Measurements from ENCODE around the gene EXD3.
A peak's percentile ranks its signal among the peaks of the same experiment; 100 is the strongest.

Gene EXD3

GRCh38 chr9:137462396-137462985 is 39.5 kb upstream of the EXD3 start:
- Histone ChIP-seq H3K9me3 (ENCODE audit: low read length) (no peaks in the 10 kb centered on the region), H3K36me3 (ENCODE audit: insufficient read depth, low read length) (no peaks in the 10 kb centered on the region), H3K27ac (ENCODE audit: low read depth, low read length) (no peak overlapping the region), H3K27me3 (ENCODE audit: control insufficient read depth in 1 of 2, insufficient read depth in 2 of 2, low read length in 2 of 2) (peaks cover 0 to 4% of the 10 kb centered on the region in 2 donors), H3K4me1 (ENCODE audit: insufficient read depth, low read length) (peaks cover 6% of the 10 kb centered on the region), H3K9ac (ENCODE audit: low read length) (no peak overlapping the region), H3K4me3 (ENCODE audit: low read depth in 1 of 2, low read length in 2 of 2) (no peak overlapping the region)

DNA sequence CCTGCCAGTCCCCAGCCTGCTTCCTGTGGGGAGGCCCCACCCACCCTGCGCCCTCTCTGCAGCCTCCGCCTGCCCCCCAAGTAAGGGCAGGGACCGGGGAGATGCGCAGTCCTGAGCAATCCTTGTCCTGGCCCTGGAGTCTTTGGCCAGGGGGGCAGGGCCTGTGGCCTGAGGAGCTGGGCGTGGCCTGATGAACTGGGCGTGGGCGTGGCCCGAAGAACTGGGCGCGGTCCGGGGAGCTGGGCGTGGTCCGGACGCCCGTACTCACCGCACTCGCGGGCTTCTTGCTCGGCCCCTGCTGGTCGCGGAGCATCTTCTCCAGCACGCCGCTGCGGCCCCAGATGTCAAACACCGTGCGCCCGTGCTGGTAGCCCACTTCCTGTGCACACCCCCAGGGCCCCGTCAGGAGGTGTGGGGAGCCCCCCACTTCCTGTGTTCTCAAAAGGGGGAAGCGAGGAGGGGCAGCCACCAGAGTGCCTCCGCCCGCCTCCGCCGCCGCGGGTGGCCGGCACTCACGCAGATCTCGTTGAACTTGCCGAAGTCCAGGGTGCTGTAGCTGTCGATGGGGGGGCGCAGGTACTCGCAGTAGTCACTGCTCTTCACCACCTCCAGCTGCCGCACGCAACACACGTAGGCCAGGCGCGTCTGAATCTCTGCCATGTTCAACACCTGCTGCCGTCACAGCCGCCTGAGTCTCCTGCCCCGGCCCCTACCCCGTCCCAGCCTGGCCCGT is 38.9 kb upstream of the EXD3 start:
- H3K9me3 ChIP-seq (ENCODE audit: low read length) = no peaks in the 10 kb centered on the region
- peaks cover 0 to 4% of the 10 kb centered on the region in 2 donors for H3K27me3 ChIP-seq (ENCODE audit: control insufficient read depth in 1 of 2, insufficient read depth in 2 of 2, low read length in 2 of 2)
- H3K9ac ChIP-seq (ENCODE audit: low read length) = no peak overlapping the region
- H3K27ac ChIP-seq (ENCODE audit: low read depth, low read length) = no peak overlapping the region
- peaks cover 4% of the 10 kb centered on the region for H3K36me3 ChIP-seq (ENCODE audit: insufficient read depth, low read length)
- no peak overlapping the region for H3K4me3 ChIP-seq (ENCODE audit: low read depth in 1 of 2, low read length in 2 of 2)
- peaks cover 6% of the 10 kb centered on the region for H3K4me1 ChIP-seq (ENCODE audit: insufficient read depth, low read length)

DNA sequence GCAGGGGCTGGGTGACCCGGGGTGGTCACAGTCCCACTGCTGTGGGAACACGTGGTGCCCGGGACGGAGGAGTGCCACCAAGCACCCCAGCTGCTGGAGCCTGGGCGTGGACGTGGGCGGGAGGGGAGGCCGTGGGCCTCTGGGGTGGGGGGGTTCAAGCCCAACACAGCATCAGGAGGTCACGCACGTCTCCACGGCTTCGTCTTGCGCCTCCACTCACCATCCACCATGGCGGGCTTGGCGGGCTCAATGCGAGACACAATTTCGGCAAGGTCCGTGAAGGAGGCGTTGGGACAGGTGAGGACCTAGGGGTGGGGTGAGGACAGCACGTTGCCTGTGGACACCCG is 38.3 kb upstream of the EXD3 start:
- Histone ChIP-seq H3K4me1 (ENCODE audit: insufficient read depth, low read length) (peaks cover 6% of the 10 kb centered on the region), H3K4me3 (ENCODE audit: low read depth in 1 of 2, low read length in 2 of 2) (no peak overlapping the region), H3K27ac (ENCODE audit: low read depth, low read length) (no peak overlapping the region)

DNA sequence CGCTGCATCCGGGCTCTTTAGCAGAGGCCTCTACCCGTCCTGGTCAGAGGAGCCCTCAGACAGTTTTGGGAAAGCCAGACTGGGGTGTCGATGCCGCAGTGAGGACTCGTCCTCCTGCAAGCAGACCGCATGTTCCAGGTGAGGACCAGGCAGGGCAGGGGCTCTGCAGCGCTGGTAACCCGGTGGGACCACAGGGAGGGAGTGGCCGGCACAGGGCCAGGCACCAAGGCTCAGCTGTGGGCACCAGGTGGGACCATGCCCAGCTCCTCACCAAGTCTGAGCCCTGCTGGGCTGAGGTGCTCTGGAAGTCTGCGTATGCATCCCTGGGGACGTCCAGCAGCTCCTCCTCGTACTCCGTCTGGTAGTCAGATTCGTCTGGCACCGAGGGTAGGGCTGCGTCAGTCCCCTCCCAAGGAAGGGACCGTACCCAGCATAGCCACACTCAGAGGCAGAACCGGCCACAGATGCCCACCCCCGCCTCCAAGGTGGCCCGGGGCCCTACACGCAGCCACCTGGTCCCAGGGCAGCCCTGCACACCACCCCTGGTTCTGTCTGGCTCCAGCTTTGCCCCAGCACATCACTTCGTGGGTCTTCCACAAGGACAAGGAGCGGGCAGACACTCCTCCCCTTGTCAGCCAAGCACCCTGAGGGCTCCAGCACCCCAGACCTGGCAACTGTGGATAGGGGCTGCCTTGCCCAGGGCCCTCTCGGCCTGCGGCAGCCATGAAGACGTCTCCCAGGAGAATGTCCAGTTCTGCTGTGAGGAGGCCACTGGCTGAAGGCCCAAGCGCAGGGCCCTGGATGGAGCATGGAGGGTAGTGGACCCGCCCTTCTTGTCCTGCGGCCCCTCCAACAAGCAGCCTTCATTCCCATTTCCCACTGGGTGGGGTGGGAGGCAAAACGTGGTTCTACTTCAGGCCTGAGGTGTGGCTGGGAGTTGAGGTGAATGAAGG is 37.7 kb upstream of the EXD3 start:
- Histone ChIP-seq H3K4me3 (ENCODE audit: low read depth in 1 of 2, low read length in 2 of 2) (no peak overlapping the region), H3K9ac (ENCODE audit: low read length) (no peak overlapping the region), H3K9me3 (ENCODE audit: low read length) (no peaks in the 10 kb centered on the region), H3K27me3 (ENCODE audit: control insufficient read depth in 1 of 2, insufficient read depth in 2 of 2, low read length in 2 of 2) (peaks cover 0 to 4% of the 10 kb centered on the region in 2 donors), H3K4me1 (ENCODE audit: insufficient read depth, low read length) (peaks cover 6% of the 10 kb centered on the region), H3K36me3 (ENCODE audit: insufficient read depth, low read length) (peaks cover 11% of the 10 kb centered on the region), H3K27ac (ENCODE audit: low read depth, low read length) (no peak overlapping the region)

More for the DNA sequence above, 38.3 kb upstream of the EXD3 start:
- Histone ChIP-seq H3K27me3 (ENCODE audit: control insufficient read depth in 1 of 2, insufficient read depth in 2 of 2, low read length in 2 of 2) (peaks cover 0 to 4% of the 10 kb centered on the region in 2 donors), H3K36me3 (ENCODE audit: insufficient read depth, low read length) (peaks cover 10% of the 10 kb centered on the region), H3K9ac (ENCODE audit: low read length) (no peak overlapping the region), H3K9me3 (ENCODE audit: low read length) (no peaks in the 10 kb centered on the region)

DNA sequence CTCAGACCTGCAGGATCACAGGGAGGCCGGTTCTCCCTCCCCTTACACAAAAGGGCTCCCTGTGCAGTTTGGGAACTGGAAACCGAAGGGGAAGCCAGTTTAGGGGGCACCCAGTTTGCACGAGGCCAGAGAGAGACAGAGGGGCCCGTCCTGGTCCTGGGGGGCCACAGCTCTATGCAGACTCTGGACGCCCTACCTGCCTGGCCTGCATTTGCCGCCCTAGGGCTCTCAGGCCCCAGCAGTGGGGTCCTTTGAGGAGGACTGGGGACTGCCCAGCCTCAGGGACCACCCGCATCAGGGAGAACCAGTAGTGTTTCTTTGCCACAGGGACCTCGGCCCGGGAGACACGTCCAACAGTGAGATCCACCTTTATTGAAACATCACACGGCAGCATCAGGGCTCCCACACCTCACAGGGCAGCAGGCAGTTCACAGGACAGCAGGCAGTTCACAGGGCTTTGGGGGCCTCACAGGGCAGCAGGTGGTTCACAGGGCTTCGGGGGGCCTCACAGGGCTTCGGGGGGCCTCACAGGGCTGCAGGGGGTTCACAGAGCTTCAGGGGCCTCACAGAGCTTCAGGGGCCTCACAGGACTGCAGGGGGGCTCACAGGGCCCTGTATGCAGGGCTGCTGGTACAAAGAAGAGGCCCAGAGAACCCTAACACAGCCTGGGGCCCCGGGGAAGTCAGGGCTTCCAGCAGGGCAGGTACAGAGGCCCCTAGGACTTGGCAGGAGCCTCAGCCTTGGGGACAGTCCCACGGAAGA is 36.8 kb upstream of the EXD3 start:
- H3K36me3 ChIP-seq (ENCODE audit: insufficient read depth, low read length) = peaks cover 11% of the 10 kb centered on the region
- peak overlapping the region; percentile 73 for H3K27ac ChIP-seq (ENCODE audit: low read depth, low read length)
- H3K27me3 ChIP-seq (ENCODE audit: control insufficient read depth in 1 of 2, insufficient read depth in 2 of 2, low read length in 2 of 2) = peaks cover 0 to 4% of the 10 kb centered on the region in 2 donors
- peak overlapping the region; percentile 68 for H3K9ac ChIP-seq (ENCODE audit: low read length)
- H3K4me1 ChIP-seq (ENCODE audit: insufficient read depth, low read length) = peaks cover 12% of the 10 kb centered on the region
- H3K9me3 ChIP-seq (ENCODE audit: low read length) = no peaks in the 10 kb centered on the region
- H3K4me3 ChIP-seq (ENCODE audit: low read depth in 1 of 2, low read length in 2 of 2) = peak overlapping the region; percentile 40 to 60

DNA sequence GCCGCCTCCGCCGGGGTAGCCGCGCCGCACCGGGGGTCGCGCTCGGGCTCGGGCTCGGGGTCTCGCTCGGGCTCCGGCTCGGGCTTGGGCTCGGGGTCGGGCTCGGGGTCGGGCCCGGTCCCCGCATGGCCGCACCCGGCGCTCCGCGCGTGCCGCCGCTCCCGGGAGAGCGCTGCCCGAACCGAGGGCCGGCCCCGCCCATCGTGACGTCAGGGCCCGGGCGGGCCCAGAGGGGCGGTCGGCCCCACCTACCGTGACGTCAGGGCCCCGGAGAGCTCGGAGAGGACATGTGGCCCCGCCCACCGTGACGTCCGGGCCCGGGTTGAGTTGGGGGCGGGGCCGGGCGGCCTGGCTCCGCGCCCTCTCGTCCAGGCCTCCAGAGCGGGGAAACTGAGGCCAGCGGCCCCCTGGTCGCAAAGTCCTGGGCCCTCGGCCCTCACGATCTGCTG is 36.2 kb upstream of the EXD3 start, which contains the start of gene NSMF:
Gene NSMF, minus strand, starts transcription at position 183 of the 449 bp plus-strand sequence. CDS start 232 bp downstream, outside the sequence.
- Histone ChIP-seq H3K27me3 (ENCODE audit: control insufficient read depth in 1 of 2, insufficient read depth in 2 of 2, low read length in 2 of 2) (peaks cover 0 to 4% of the 10 kb centered on the region in 2 donors), H3K27ac (ENCODE audit: low read depth, low read length) (peak within 1 kb of the TSS; percentile 73), H3K4me1 (ENCODE audit: insufficient read depth, low read length) (peaks cover 17% of the 10 kb centered on the region), H3K4me3 (ENCODE audit: low read depth in 1 of 2, low read length in 2 of 2) (peak within 1 kb of the TSS; percentile 57 to 60), H3K9me3 (ENCODE audit: low read length) (no peaks in the 10 kb centered on the region), H3K9ac (ENCODE audit: low read length) (peak within 1 kb of the TSS; percentile 68), H3K36me3 (ENCODE audit: insufficient read depth, low read length) (peaks cover 11% of the 10 kb centered on the region)

- no peak overlapping the region for H3K9ac ChIP-seq (ENCODE audit: low read length)
These were observed 35.5 kb upstream of the EXD3 start for GRCh38 chr9:137458194-137459151.

DNA sequence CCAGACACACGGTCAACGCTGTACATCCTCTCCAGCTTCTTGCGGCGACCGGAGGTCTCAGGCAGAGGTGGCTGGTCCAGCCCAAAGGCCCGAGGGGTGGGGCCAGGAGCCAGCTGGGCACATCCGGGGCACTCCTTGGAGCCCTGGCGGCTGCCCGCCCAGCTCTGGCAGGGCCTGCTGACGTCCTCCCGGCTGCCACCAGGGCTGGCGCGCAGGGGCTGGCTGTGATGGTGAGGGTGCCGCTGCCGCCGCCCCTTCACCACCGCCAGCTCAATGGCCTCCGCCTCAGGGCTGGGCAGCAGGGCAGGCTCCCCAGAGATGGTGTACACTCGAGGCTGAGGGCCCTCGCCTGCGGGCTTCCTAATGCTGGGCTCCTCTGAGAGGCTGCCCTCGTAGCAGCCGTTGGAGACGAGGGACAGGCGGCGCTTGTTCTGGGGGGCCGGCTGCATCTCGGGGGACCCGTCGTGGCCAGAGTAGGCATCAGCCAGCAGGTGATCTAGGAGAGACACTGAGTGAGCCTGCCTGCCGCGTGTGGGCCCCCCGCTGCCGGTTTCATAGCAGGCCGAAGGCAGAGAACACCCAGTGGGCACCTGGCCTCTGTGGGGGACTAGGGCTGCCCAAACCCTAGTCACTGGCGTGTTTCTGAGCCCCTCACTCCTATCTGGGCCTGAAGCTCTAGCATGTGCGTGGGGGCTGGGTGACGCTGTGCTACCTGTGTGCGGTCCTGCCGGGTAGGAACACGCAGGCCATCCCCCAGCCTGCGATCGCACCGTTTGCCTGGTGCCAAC is 34.6 kb upstream of the EXD3 start:
- Histone ChIP-seq H3K36me3 (ENCODE audit: insufficient read depth, low read length) (peaks cover 11% of the 10 kb centered on the region), H3K27me3 (ENCODE audit: control insufficient read depth in 1 of 2, insufficient read depth in 2 of 2, low read length in 2 of 2) (peaks cover 0 to 4% of the 10 kb centered on the region in 2 donors), H3K27ac (ENCODE audit: low read depth, low read length) (no peak overlapping the region), H3K4me3 (ENCODE audit: low read depth in 1 of 2, low read length in 2 of 2) (peak overlapping the region; percentile 52 to 57), H3K4me1 (ENCODE audit: insufficient read depth, low read length) (peaks cover 17% of the 10 kb centered on the region), H3K9me3 (ENCODE audit: low read length) (no peaks in the 10 kb centered on the region), H3K9ac (ENCODE audit: low read length) (no peak overlapping the region)

More at GRCh38 chr9:137458194-137459151, 35.5 kb upstream of the EXD3 start:
- peak overlapping the region; percentile 52 to 57 for H3K4me3 ChIP-seq (ENCODE audit: low read depth in 1 of 2, low read length in 2 of 2)
- no peaks in the 10 kb centered on the region for H3K9me3 ChIP-seq (ENCODE audit: low read length)
- H3K27ac ChIP-seq (ENCODE audit: low read depth, low read length) = peak overlapping the region; percentile 44
- H3K4me1 ChIP-seq (ENCODE audit: insufficient read depth, low read length) = peaks cover 17% of the 10 kb centered on the region
- peaks cover 11% of the 10 kb centered on the region for H3K36me3 ChIP-seq (ENCODE audit: insufficient read depth, low read length)
- H3K27me3 ChIP-seq (ENCODE audit: control insufficient read depth in 1 of 2, insufficient read depth in 2 of 2, low read length in 2 of 2) = peaks cover 0 to 4% of the 10 kb centered on the region in 2 donors

DNA sequence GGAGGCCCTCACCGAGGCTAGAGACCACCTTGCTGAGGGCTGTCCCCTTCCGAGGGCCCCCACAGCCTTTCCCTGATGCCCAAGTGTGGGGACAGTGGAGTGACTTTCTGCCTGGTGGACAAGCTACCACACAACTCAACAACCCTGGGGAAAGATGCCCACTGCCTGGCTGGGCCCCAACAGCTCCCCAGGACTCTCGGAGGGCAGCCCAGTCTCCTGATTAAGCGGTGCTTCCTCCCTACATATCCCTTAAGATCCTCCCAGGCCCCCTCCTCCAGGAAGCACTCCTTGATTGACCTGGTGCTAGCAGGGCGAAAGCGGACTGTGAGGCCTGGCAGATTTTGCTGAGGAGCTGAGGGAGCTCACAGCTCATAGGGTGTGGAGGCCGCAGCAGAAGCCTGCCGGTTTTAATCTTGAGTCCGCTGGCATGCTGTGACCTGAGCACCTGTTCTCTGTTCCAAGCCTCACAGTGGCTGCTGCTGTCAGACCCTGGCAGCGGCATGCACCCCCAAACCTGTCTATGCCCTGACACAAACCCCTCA is 34.0 kb upstream of the EXD3 start:
- H3K9me3 ChIP-seq (ENCODE audit: low read length) = no peaks in the 10 kb centered on the region
- H3K4me3 ChIP-seq (ENCODE audit: low read depth in 1 of 2, low read length in 2 of 2) = no peak overlapping the region
- no peak overlapping the region for H3K27ac ChIP-seq (ENCODE audit: low read depth, low read length)
- peaks cover 11% of the 10 kb centered on the region for H3K36me3 ChIP-seq (ENCODE audit: insufficient read depth, low read length)
- no peak overlapping the region for H3K9ac ChIP-seq (ENCODE audit: low read length)
- H3K27me3 ChIP-seq (ENCODE audit: control insufficient read depth in 1 of 2, insufficient read depth in 2 of 2, low read length in 2 of 2) = peaks cover 0 to 3% of the 10 kb centered on the region in 2 donors
- peaks cover 17% of the 10 kb centered on the region for H3K4me1 ChIP-seq (ENCODE audit: insufficient read depth, low read length)
